Erythroblast (primary cell): ENCODE data around the gene MME.
"Not testable (repeated sequence)": the region's sequence is repeated elsewhere in the genome, so short reads cannot be mapped to it uniquely, and the experiment has no call there.

Experiments used
- DNase-seq, 2 experiments: peaks; one replicate each; lab custom pipeline; 2025; lab: John Stamatoyannopoulos, UW
- GATA1 ChIP-seq: IDR thresholded peaks from 2 replicates; pipeline ENCODE4 v1.6.1; 2011; ENCODE audit warnings: low read depth, mild to moderate bottlenecking, control low read depth, low read length, moderate library complexity
- POLR2A ChIP-seq: IDR thresholded peaks from 2 replicates; pipeline ENCODE4 v1.6.1; 2011; ENCODE audit warnings: mild to moderate bottlenecking, low read length

MME gene

DNA sequence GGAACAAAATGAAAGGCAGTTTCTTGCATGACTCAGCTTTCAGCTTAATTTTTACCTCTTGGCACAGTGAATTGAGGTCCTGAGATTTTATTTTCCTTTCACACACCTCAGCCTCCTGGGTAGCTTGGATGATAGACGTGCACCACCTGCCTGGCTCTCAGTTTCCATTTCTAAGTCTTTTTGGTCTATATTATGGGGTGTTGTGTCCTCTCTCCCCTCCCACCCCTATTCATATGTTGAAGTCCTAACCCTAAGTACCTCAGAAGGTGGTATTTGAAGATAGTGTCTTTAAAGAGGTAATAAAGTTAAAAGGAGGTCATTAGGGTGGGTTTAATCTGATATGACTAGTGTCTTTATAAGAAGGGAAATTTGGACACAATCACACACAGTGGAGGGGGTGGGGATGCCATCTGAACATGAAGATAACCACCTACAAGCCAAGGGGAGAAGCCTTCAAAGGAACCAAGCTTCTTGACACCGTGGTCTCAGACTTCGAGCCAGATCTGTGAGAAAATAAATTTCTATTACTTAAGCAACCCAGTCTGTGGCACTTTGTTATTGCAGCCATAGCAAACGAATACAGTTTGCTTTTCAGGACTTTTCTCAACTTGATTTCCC lies 128.2 kb downstream of the MME start:
- DNase-seq = peak; percentile 7 to 47
- TF ChIP-seq GATA1 (no peak), POLR2A (no peak)

DNA sequence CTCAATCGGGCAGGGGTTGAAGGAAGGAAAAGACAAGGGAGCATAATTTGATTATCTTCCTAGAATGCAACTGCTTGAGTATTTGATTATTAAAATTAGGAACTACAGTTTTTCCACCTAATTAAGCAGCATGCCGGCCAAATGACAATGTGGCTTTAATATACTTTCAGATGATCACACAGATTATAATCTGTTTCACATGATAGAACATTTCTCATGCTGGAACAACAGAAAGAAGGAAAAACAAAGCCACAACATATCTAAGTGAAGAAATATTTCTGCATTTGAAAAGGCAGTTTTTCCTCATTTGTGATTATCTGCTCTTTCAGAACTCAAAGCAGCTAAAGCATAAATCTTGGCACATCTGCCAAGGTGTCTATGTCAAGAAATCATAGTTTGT lies 130.6 kb downstream of the MME start:
- no peak for TF ChIP-seq POLR2A
- TF ChIP-seq GATA1 = no peak
- DNase-seq = no peak

DNA sequence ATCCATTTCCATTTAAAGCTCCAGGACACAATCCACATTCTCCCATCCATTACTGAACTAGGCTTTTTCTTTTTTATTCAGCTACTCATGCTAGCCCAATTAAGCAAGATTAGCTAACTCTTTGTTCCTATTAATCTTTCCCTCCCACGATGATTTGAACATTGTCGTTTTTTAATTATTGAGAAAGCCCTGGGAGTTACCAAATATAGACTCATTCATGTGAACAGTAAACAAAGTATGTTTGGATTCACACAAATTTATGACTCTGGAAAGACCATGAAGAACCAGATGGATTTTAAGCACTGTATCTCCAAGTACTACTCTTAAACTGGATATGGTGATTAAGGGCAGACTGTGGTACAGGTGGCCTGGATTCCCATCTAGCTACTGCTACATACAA lies 131.1 kb downstream of the MME start:
- DNase-seq = no peak
- TF ChIP-seq POLR2A (no peak), GATA1 (no peak)

DNA sequence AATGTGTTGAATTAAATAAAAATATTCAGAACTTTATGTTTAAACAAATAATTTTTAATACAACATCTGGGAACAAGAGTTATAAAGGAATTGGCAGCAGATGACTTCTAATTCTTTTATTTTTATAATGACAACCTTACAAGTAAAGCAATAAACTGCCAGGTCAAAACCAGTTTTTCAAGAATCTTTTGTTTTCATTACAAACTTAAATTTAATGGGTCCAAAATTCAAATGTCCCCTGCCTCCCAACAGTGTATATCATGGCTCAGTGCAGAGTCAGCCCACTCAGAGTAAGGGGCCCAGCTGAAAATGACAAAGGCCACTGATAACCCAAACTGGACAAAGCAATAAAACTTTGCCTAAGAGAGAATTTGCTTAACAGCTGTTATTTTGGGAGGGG lies 131.8 kb downstream of the MME start:
- DNase-seq = no peak
- TF ChIP-seq POLR2A = no peak
- no peak for TF ChIP-seq GATA1

DNA sequence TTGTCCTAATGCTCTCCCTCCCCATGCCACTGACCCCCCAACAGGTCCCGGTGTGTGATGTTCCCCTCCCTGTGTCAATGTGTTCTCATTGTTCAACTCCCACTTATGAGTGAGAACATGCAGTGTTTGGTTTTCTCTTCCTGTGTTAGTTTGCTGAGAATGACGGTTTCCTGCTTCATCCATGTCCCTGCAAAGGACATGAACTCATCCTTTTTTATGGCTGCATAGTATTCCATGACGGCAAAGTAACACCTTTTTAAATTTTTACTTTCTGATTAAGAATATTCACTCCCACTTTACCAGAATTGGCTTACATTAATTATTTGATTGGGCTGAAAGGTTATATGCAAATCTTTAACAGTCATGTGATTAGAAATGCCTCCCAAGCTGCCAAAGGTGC lies 135.9 kb downstream of the MME start:
- DNase-seq = not testable (repeated sequence)

DNA sequence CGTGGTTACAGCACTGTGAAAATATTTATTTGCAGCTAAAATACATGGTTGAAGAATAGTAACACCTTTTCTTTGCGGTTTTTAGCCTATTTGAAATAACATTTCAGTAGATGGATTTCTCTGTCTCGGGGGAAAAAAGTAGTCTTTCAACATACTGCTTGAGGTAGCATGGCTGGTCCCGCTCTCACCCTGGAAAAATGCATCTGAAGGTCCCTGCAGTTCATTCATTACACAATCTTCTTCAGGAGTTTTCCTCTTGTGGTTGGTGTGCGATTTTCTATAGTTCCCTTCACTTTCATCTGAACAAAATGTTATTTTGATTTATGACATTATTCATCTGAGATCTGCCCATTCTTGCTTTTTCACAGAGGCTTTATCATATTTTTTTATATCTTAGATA lies 137.5 kb downstream of the MME start:
- no peak for TF ChIP-seq GATA1
- no peak for TF ChIP-seq POLR2A
- DNase-seq = no peak

DNA sequence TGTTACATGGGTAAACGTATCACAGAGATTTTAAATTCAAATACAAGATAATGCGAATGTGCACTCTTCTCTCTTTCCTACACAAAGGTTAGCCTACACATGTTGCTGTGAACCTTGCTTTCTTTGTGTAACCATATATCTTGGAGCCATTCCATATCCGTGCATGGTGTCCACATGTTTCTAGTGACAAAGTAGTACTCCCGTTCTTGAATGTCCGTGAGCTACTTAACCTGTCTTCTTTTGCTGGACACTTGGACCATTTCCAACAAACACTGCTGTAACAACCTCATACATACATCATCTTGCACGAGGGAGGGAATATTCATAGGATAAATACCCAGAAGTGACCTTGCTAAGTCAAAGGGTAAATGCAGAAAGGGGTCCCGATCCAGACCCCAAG lies 138.3 kb downstream of the MME start:
- no peak for DNase-seq
- TF ChIP-seq GATA1 (no peak), POLR2A (no peak)

DNA sequence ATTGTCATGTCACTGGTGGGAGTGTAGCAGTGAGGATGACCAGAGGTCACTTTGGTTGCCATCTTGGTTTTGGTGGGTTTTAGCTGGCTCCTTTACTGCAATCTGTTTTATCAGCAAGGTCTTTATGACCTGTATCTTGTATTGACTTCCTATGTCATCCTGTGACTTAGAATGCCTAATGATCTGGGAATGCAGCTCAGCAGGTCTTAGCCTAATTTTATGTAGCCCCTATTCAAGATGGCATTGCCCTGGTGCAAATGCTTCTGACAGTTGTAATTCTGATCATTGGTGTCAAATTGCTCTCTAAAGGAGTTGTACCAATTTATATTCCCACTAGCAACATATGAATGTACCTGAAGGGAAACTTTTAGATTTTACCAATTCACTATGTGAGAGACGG lies 139.0 kb downstream of the MME start:
- no peak for TF ChIP-seq POLR2A
- no peak for TF ChIP-seq GATA1
- DNase-seq = no peak

DNA sequence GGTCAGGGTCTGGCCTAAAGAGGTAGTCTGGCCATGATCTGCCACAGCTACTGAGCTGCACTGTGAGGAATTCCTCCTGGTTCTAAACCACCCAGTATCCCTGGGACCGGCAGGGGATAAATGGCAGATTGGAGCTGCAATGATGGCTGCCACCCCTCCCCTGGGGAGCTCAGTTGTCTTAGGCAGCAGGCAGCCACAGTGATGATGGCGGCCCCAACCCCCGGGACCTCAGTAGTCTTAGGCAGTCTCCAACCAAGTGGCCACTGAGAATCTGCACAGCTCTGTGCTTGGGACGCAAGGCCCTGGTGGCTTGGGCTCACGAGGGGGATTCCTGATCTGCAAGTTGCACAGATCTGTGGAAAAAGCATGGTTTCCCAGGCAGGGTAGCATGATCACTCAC lies 145.3 kb downstream of the MME start:
- no peak for TF ChIP-seq POLR2A
- TF ChIP-seq GATA1 = no peak
- no peak for DNase-seq

DNA sequence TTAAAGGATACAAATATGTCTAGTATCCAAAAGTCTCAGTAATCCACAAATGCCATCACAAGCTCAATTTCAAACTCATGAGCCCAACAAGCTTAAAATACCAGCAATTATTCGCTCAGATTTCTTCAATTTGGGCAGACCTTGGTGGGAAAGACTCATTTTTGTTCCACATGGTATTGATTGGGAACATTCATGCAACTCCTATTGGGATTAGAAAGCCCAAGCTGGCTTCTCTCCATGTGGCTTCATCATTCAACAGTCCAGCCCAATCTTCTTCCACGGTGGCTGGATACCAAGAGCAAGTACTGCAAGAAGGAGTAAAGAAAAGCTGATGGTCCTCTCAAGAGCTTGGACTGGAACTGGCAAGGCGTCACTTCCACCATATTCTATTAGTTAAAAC lies 147.0 kb downstream of the MME start:
- DNase-seq = no peak
- TF ChIP-seq GATA1 = no peak
- TF ChIP-seq POLR2A = no peak

DNA sequence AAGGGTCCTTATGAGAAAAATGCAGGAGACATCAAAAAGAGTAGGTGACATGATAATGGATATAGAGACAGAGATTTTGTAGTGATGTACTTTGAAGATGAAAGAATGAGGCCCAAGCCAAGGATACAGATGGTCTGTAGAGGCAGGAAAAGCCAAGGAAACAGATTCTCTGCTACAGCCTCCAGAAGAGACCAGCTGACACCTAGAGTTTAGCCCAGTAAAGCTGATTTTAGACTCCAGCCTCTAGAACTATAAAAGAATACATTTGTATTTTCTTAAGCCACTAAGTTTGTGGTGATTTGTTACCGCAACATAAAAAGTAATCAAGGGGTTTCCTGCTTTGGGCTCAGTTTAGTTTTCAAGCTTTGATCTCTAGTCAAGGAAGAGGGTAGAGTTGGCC lies 148.6 kb downstream of the MME start:
- TF ChIP-seq POLR2A = no peak
- TF ChIP-seq GATA1 = no peak
- no peak for DNase-seq

DNA sequence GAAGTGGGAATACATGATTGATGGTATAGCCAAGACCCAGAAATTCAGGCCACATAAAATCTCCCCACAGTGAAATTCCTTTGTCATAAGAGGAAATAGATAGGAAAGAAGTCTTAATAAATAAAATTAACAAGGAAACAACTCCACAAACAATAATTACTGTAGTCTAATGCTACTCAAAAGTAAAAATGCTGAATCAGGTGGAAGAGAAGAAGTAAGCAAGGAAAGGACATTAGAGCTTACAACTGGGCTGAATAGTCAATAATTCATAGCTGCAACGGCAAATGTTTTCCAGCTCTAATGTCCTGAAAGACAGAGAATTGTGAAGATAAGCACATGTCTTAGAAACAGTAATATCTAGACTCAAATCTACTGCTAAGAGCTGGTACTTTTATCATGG lies 149.0 kb downstream of the MME start:
- DNase-seq = peak in 1 of 2 experiments; percentile 33
- no peak for TF ChIP-seq GATA1
- no peak for TF ChIP-seq POLR2A

DNA sequence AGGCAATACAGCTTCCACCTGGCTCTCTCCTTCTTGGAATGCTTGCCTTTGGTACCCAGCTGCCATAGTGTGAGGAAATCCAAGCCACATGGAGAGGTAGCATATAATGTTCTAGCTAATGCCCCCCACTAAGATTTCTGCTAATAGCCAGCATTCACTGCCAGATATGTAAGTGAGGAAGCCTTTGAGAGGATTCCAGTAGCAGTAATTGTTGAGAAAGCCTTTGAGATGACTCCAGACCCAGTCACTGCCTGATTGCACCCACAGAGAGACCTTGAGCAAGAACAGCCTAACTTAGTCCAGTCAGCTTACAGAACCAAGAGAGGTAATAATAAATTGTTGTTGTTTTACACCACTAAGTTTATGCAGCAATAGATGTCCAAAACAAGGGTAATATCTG lies 150.3 kb downstream of the MME start:
- no peak for DNase-seq
- no peak for TF ChIP-seq GATA1
- TF ChIP-seq POLR2A = no peak

DNA sequence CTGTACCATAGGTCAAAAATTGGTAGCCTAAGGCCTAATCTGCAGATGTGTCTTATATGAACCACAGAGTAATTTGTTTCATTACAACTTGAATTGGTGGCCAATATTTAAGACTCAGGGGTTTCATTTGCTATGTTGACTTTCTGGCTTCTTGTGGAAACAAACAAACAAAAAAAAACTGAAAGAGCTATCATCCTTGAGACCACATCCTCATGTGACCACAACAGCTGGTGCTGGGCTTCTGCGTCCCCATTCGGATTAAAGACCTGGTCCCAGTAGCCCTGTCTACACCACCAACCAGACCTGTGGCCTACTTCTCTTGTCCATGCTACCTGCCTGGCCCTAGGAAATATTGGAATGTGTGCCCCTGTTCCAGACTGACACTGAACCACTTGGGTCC lies 151.7 kb downstream of the MME start:
- TF ChIP-seq POLR2A = no peak
- TF ChIP-seq GATA1 = no peak

DNA sequence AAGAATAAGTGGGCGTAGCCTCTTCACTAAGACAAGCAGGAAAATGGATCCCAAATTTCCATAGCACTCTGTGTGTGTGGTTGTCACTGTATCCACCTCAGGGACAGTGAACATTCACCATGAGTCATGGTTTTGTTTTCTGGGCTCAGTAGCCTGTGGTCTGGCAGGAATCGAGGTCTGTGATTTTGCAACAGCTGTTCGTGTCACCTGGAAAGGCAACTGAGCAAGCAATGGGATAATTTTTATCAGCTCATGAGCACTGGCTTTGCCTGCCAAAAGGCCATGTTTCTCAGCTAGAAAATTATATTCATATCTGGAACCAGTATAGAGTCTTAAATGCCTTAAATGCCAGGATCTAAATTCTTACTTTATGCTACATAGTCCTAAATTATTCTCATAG lies 152.5 kb downstream of the MME start:
- no peak for TF ChIP-seq POLR2A
- TF ChIP-seq GATA1 = no peak
- DNase-seq = no peak

More for the DNA sequence above, 151.7 kb downstream of the MME start:
- no peak for DNase-seq
